ENCODE results near the gene INTS1.
"Not testable (repeated sequence)": the region's sequence is repeated elsewhere in the genome, so short reads cannot be mapped to it uniquely, and the experiment has no call there.

The INTS1 gene

GRCh38 chr7:1450431-1450830 is 53.8 kb downstream of the INTS1 start:
- no peak overlapping the region for H3K4me3 ChIP-seq (ENCODE audit: low read depth, low read length)
- no peak for TF ChIP-seq CTCF (IDR thresholded peaks at IDR 0.05; ENCODE audit: borderline replicate concordance, insufficient read depth, low read depth, low read length)

- no peak overlapping the region for H3K4me3 ChIP-seq (ENCODE audit: low read depth, low read length)
- no peak for TF ChIP-seq CTCF (IDR thresholded peaks at IDR 0.05; ENCODE audit: borderline replicate concordance, insufficient read depth, low read depth, low read length)
Measured at GRCh38 chr7:1449951-1450350, 54.2 kb downstream of the INTS1 start.

GRCh38 chr7:1449501-1449900 is 54.7 kb downstream of the INTS1 start:
- TF ChIP-seq CTCF (IDR thresholded peaks at IDR 0.05; ENCODE audit: borderline replicate concordance, insufficient read depth, low read depth, low read length) = no peak

GRCh38 chr7:1448958-1449357 is 55.2 kb downstream of the INTS1 start:
- TF ChIP-seq CTCF (IDR thresholded peaks at IDR 0.05; ENCODE audit: borderline replicate concordance, insufficient read depth, low read depth, low read length) = no peak
- H3K4me3 ChIP-seq (ENCODE audit: low read depth, low read length) = no peak overlapping the region

More at GRCh38 chr7:1449501-1449900, 54.7 kb downstream of the INTS1 start:
- H3K4me3 ChIP-seq (ENCODE audit: low read depth, low read length) = no peak overlapping the region

- no peak overlapping the region for H3K4me3 ChIP-seq (ENCODE audit: low read depth, low read length)
- TF ChIP-seq CTCF (IDR thresholded peaks at IDR 0.05; ENCODE audit: borderline replicate concordance, insufficient read depth, low read depth, low read length) = no peak
Measured at GRCh38 chr7:1447551-1448244, 56.5 kb downstream of the INTS1 start.

- TF ChIP-seq CTCF (IDR thresholded peaks at IDR 0.05; ENCODE audit: borderline replicate concordance, insufficient read depth, low read depth, low read length) = no peak
- H3K4me3 ChIP-seq (ENCODE audit: low read depth, low read length) = no peak overlapping the region
Measured at GRCh38 chr7:1447112-1447511, 57.1 kb downstream of the INTS1 start.

GRCh38 chr7:1446620-1447032 is 57.6 kb downstream of the INTS1 start:
- no peak overlapping the region for H3K4me3 ChIP-seq (ENCODE audit: low read depth, low read length)
- no peak for TF ChIP-seq CTCF (IDR thresholded peaks at IDR 0.05; ENCODE audit: borderline replicate concordance, insufficient read depth, low read depth, low read length)

GRCh38 chr7:1446026-1446425 is 58.2 kb downstream of the INTS1 start:
- H3K4me3 ChIP-seq (ENCODE audit: low read depth, low read length) = not testable (repeated sequence)
